Liver (tissue), 9 donors: ENCODE measurements around the gene KLRC2. TPM values are rescaled to one million over a fixed set of nuclear protein-coding genes. Genes with fewer than 3 reads are reported as not detected.

Source experiments
- DNase-seq: peaks from one replicate; pipeline ENCODE4 v3.0.0-alpha.2; 2017; ENCODE audit warnings: low spot score
- H3K27ac ChIP-seq, 2 donors: one replicate each; pipeline ENCODE4 v1.7.0; 2013; ENCODE audit warnings: inconsistent platforms in 2 of 2, low read length in 2 of 2, control low read depth in 1 of 2, low read depth in 1 of 2, mild to moderate bottlenecking in 1 of 2
- H3K27me3 ChIP-seq, 4 donors: one replicate each; pipeline versions ENCODE4 v1.6.1 to v1.7.0; 2013; ENCODE audit warnings: low read length in 3 of 4, inconsistent platforms in 1 of 4, mild to moderate bottlenecking in 1 of 4, moderate library complexity in 1 of 4; ENCODE audit not compliant: control insufficient read depth in 4 of 4, insufficient read depth in 4 of 4
- H3K36me3 ChIP-seq, 4 donors: one replicate each; pipeline versions ENCODE4 v1.6.1 to v1.7.0; 2013; ENCODE audit warnings: low read length in 3 of 4, mild to moderate bottlenecking in 3 of 4, low read depth in 1 of 4, moderate library complexity in 1 of 4; ENCODE audit not compliant: control insufficient read depth in 4 of 4, insufficient read depth in 3 of 4
- H3K4me1 ChIP-seq, 4 donors: one replicate each; pipeline versions ENCODE4 v1.6.1 to v1.7.0; 2013; ENCODE audit warnings: low read length in 3 of 4, mild to moderate bottlenecking in 3 of 4, moderate library complexity in 1 of 4; ENCODE audit not compliant: control insufficient read depth in 4 of 4, insufficient read depth in 4 of 4
- H3K4me3 ChIP-seq, 3 donors: one replicate each; pipeline versions ENCODE4 v1.6.1 to v1.7.0; 2013; ENCODE audit warnings: low read length in 3 of 3, control low read depth in 1 of 3, low read depth in 1 of 3, mild to moderate bottlenecking in 1 of 3
- H3K9ac ChIP-seq, 2 donors: one replicate each; pipeline ENCODE4 v1.7.0; 2013; ENCODE audit warnings: low read length in 2 of 2, mild to moderate bottlenecking in 2 of 2, moderate library complexity in 2 of 2, control low read depth in 1 of 2, low read depth in 1 of 2
- H3K9me3 ChIP-seq, 4 donors: one replicate each; pipeline versions ENCODE4 v1.6.1 to v1.7.0; 2013; ENCODE audit warnings: low read length in 3 of 4; ENCODE audit not compliant: control insufficient read depth in 4 of 4
- GABPA ChIP-seq, 2 donors: IDR thresholded peaks in 1 of 2; conservative IDR thresholded peaks in 1 of 2; 2 replicates each; pipeline ENCODE4 v1.6.1; 2016; ENCODE audit warnings: antibody characterized with exemption in 2 of 2, mild to moderate bottlenecking in 1 of 2, moderate library complexity in 1 of 2
- HNF4A ChIP-seq, 2 donors: conservative IDR thresholded peaks; 2 replicates each; pipeline ENCODE4 v1.6.1; 2016; ENCODE audit warnings: antibody characterized with exemption in 2 of 2, mild to moderate bottlenecking in 2 of 2
- HNF4G ChIP-seq: IDR thresholded peaks from 2 replicates; pipeline ENCODE4 v1.6.1; 2016; ENCODE audit warnings: antibody characterized with exemption
- JUND ChIP-seq, 2 donors: IDR thresholded peaks; 2 replicates each; pipeline ENCODE4 v1.6.1; 2016; ENCODE audit warnings: antibody characterized with exemption in 2 of 2
- NR2F2 ChIP-seq: IDR thresholded peaks from 2 replicates; pipeline ENCODE4 v1.6.1; 2016; ENCODE audit warnings: antibody characterized with exemption
- SP1 ChIP-seq: IDR thresholded peaks from 2 replicates; pipeline ENCODE4 v1.6.1; 2018; ENCODE audit warnings: antibody characterized with exemption, mild to moderate bottlenecking
- TAF1 ChIP-seq: conservative IDR thresholded peaks from 2 replicates; pipeline ENCODE4 v1.6.1; 2016; ENCODE audit warnings: antibody characterized with exemption, mild to moderate bottlenecking
- ZBTB33 ChIP-seq: IDR thresholded peaks from 2 replicates; pipeline ENCODE4 v1.6.1; 2016; ENCODE audit warnings: antibody characterized with exemption
- polyA plus RNA-seq, 2 donors: library from polyadenylated mRNA; stranded (reverse) in 1 of 2; unstranded in 1 of 2; fragments of 200-250 nt in 1 of 2; fragments of >200 nt in 1 of 2; fragmentation: Nextera tagmentation in 1 of 2; extraction: Ambion mirVana in 1 of 2; gene quantifications; one replicate each; pipeline versions ENCODE4 v1.2.1 to v1.2.3, GENCODE V29; 2013 to 2015
- total RNA-seq, 2 donors: library from RNA; depleted of rRNA; stranded (reverse); fragments of >200 nt; gene quantifications; one replicate each; pipeline ENCODE4 v1.2.3, GENCODE V29; 2014
- TF ChIP-seq, protein P1 (sequence below): IDR thresholded peaks from 2 replicates; pipeline ENCODE4 v1.6.1; 2016; ENCODE audit warnings: antibody characterized with exemption, mild to moderate bottlenecking
- TF ChIP-seq, protein P2 (sequence below): fragments of 150-350 bp; IDR thresholded peaks from 2 replicates; pipeline ENCODE4 v1.5.1; 2017; ENCODE audit warnings: improper control_type of control experiment, low read depth, low read length; ENCODE audit not compliant: missing input control
- TF ChIP-seq, protein P3 (sequence below): IDR thresholded peaks from 2 replicates; pipeline ENCODE4 v1.6.1; 2016; ENCODE audit warnings: antibody characterized with exemption
- donor health status: healthy.
- donor health status: healthy.
- donor health status: healthy.
- donor health status: healthy.
- donor health status: healthy.

The KLRC2 gene
- total and polyA plus RNA-seq, 4 donors = 0.13 to 1.5 (median 0.28) TPM

GRCh38 chr12:10404798-10405197, 31.0 kb downstream of the KLRC2 start:
- TF ChIP-seq TAF1 (no peak), ZBTB33 (no peak), HNF4G (no peak)
- TF ChIP-seq, protein P1, sequence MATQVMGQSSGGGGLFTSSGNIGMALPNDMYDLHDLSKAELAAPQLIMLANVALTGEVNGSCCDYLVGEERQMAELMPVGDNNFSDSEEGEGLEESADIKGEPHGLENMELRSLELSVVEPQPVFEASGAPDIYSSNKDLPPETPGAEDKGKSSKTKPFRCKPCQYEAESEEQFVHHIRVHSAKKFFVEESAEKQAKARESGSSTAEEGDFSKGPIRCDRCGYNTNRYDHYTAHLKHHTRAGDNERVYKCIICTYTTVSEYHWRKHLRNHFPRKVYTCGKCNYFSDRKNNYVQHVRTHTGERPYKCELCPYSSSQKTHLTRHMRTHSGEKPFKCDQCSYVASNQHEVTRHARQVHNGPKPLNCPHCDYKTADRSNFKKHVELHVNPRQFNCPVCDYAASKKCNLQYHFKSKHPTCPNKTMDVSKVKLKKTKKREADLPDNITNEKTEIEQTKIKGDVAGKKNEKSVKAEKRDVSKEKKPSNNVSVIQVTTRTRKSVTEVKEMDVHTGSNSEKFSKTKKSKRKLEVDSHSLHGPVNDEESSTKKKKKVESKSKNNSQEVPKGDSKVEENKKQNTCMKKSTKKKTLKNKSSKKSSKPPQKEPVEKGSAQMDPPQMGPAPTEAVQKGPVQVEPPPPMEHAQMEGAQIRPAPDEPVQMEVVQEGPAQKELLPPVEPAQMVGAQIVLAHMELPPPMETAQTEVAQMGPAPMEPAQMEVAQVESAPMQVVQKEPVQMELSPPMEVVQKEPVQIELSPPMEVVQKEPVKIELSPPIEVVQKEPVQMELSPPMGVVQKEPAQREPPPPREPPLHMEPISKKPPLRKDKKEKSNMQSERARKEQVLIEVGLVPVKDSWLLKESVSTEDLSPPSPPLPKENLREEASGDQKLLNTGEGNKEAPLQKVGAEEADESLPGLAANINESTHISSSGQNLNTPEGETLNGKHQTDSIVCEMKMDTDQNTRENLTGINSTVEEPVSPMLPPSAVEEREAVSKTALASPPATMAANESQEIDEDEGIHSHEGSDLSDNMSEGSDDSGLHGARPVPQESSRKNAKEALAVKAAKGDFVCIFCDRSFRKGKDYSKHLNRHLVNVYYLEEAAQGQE = no peak
- Histone ChIP-seq H3K4me3 (no peak overlapping the region), H3K36me3 (no peaks in the 10 kb centered on the region), H3K27ac (no peak overlapping the region), H3K4me1 (no peaks in the 10 kb centered on the region), H3K27me3 (peaks cover 0 to 2% (median 0%) of the 10 kb centered on the region in 4 donors), H3K9me3 (peaks cover 0 to 2% (median 0%) of the 10 kb centered on the region in 4 donors), H3K9ac (no peak overlapping the region)
- DNase-seq = no peak

DNA sequence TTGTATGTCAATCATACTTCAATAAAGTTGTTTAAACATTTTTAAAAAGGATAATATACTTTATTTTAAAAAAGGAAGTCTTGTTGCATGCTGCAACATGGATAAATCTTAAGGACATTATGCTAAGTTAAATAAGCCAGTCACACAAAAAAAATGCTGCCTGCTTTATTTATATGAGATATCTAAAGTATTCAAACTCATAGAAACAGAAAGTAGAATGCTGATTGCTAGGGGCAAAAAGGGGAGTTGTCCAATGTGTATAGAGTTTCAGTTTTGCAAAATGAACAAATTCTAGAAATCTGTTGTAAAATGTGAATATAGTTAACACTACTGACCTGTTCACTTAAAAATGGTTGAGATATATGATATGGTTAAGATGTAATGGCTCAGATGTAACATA, 35.0 kb downstream of the KLRC2 start:
- Histone ChIP-seq H3K9me3 (peaks cover 0 to 2% (median 0%) of the 10 kb centered on the region in 4 donors), H3K36me3 (no peaks in the 10 kb centered on the region), H3K9ac (no peak overlapping the region), H3K27ac (no peak overlapping the region), H3K4me3 (no peak overlapping the region), H3K4me1 (no peaks in the 10 kb centered on the region), H3K27me3 (peaks cover 0 to 6% (median 0%) of the 10 kb centered on the region in 4 donors)
- DNase-seq = no peak
- TF ChIP-seq, protein P1 = no peak
- no peak for TF ChIP-seq JUND (IDR thresholded peaks at IDR 0.05)
- no peak for TF ChIP-seq HNF4A (conservative IDR thresholded peaks at IDR 0.05)
- no peak for TF ChIP-seq GABPA (IDR thresholded peaks at IDR 0.05 in 1 of 2, conservative IDR thresholded peaks at IDR 0.05 in 1 of 2)
- no peak for TF ChIP-seq SP1
- TF ChIP-seq, protein P2, sequence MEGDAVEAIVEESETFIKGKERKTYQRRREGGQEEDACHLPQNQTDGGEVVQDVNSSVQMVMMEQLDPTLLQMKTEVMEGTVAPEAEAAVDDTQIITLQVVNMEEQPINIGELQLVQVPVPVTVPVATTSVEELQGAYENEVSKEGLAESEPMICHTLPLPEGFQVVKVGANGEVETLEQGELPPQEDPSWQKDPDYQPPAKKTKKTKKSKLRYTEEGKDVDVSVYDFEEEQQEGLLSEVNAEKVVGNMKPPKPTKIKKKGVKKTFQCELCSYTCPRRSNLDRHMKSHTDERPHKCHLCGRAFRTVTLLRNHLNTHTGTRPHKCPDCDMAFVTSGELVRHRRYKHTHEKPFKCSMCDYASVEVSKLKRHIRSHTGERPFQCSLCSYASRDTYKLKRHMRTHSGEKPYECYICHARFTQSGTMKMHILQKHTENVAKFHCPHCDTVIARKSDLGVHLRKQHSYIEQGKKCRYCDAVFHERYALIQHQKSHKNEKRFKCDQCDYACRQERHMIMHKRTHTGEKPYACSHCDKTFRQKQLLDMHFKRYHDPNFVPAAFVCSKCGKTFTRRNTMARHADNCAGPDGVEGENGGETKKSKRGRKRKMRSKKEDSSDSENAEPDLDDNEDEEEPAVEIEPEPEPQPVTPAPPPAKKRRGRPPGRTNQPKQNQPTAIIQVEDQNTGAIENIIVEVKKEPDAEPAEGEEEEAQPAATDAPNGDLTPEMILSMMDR = no peak
- no peak for TF ChIP-seq TAF1
- no peak for TF ChIP-seq NR2F2
- TF ChIP-seq, protein P3, sequence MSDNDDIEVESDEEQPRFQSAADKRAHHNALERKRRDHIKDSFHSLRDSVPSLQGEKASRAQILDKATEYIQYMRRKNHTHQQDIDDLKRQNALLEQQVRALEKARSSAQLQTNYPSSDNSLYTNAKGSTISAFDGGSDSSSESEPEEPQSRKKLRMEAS = no peak
